Measurements from ENCODE around the gene EMB. TPM values are rescaled to one million over a fixed set of nuclear protein-coding genes. Genes with fewer than 3 reads are reported as not detected.

The EMB gene
- total RNA-seq, 8 experiments from 2014 or later, result 0.51 to 19.6 (median 14.0) TPM

DNA sequence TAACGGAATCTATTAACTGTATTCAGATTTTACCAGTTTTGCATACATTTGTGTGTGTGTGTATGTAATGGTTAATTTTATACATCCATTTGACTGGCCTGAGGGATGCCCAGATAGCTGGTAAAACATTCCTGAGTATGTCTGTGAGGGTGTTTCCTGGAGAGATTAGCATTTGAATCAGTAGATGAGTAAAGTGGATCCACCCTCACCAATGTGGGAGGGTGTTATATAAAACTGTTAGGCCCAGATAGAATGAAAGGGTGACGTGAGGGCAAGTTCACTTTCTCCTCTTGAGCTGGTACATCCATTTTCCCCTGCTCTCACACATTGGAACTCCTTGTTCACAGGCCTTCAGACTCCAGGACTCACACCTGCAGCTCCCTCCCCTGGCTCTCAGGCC is 88.7 kb downstream of the EMB start:
- peak in 3 of 8 experiments; percentile 97 to 99 (median 99) for ATAC-seq (replicated peaks in 6 of 8)

More for the DNA sequence above, 88.7 kb downstream of the EMB start:
- in situ Hi-C loops (cut with MboI; ENCODE audit: low pct_unique_long_range_greater_than_20kb in 2 of 9, low sequenced_read_pairs in 9 of 9, unreplicated experiment in 9 of 9), result no loop called here
- 0 to 80% (median 43%) methylated on average over 1 to 2 of the region's 2 CpGs; no CpG with 5 or more reads in 1 of the 10 experiments for whole genome bisulfite sequencing, 10 experiments
- Histone ChIP-seq H3K4me1 (replicated peaks in 1 of 2) (no peaks in the 10 kb centered on the region), H3K27ac (no peak overlapping the region), H3K4me3 (no peak overlapping the region)

Other genes with a start within 250 kb of the EMB start
- 10 to 100 TPM in 7 of 8 experiments, 1 to 10 TPM in 1; 5.4 to 42.2 (median 27.4) TPM for gene PARP8, start 225.3 kb upstream of the EMB start, total RNA-seq

Data from motor neuron (in vitro differentiated cells).